Measurements from ENCODE around the gene TUBA3E.
"Not testable (repeated sequence)": the region's sequence is repeated elsewhere in the genome, so short reads cannot be mapped to it uniquely, and the experiment has no call there.

The TUBA3E gene

GRCh38 chr2:130153721-130154422 lies 44.4 kb downstream of the TUBA3E start:
- H3K4me1 ChIP-seq (ENCODE audit: control extremely low read depth in 1 of 4, control insufficient read depth in 4 of 4, insufficient read depth in 4 of 4, low read length in 3 of 4); H3K4me3 ChIP-seq (ENCODE audit: control insufficient read depth in 1 of 7, extremely low read depth in 1 of 7, insufficient read depth in 4 of 7, low read depth in 2 of 7, low read length in 6 of 7); H3K9me3 ChIP-seq (ENCODE audit: control extremely low read depth in 1 of 5, control insufficient read depth in 4 of 5, insufficient read depth in 2 of 5, low read depth in 1 of 5, low read length in 4 of 5); H3K27ac ChIP-seq (ENCODE audit: insufficient read depth in 1 of 2, low read depth in 1 of 2, low read length in 2 of 2, poor library complexity in 1 of 2, severe bottlenecking in 2 of 2); POLR2A ChIA-PET; DNase-seq; CTCF ChIA-PET; H3K27me3 ChIP-seq (replicated peaks in 2 of 5; ENCODE audit: control insufficient read depth in 4 of 5, insufficient read depth in 5 of 5, low read length in 4 of 5): not testable (repeated sequence)
- 97% methylated on average over 8 of the region's 23 CpGs for WGBS (ENCODE audit: insufficient coverage)
- H3K36me3 ChIP-seq (ENCODE audit: control insufficient read depth in 4 of 4, insufficient read depth in 4 of 4, low read length in 3 of 4), result peaks cover 0 to 39% (median 8%) of the 10 kb centered on the region in 4 experiments

- Histone ChIP-seq H3K9me3 (ENCODE audit: control extremely low read depth in 1 of 5, control insufficient read depth in 4 of 5, insufficient read depth in 2 of 5, low read depth in 1 of 5, low read length in 4 of 5) (no peaks in the 10 kb centered on the region), H3K4me1 (ENCODE audit: control extremely low read depth in 1 of 4, control insufficient read depth in 4 of 4, insufficient read depth in 4 of 4, low read length in 3 of 4) (peaks cover 0 to 2% (median 0%) of the 10 kb centered on the region in 4 experiments), H3K27ac (ENCODE audit: insufficient read depth in 1 of 2, low read depth in 1 of 2, low read length in 2 of 2, poor library complexity in 1 of 2, severe bottlenecking in 2 of 2) (no peak overlapping the region), H3K4me3 (ENCODE audit: control insufficient read depth in 1 of 7, extremely low read depth in 1 of 7, insufficient read depth in 4 of 7, low read depth in 2 of 7, low read length in 6 of 7) (no peak overlapping the region), H3K27me3 (replicated peaks in 2 of 5; ENCODE audit: control insufficient read depth in 4 of 5, insufficient read depth in 5 of 5, low read length in 4 of 5) (no peaks in the 10 kb centered on the region), H3K36me3 (ENCODE audit: control insufficient read depth in 4 of 4, insufficient read depth in 4 of 4, low read length in 3 of 4) (peaks cover 0 to 37% (median 8%) of the 10 kb centered on the region in 4 experiments)
- ChIA-PET POLR2A (no interaction called here), CTCF (no interaction called here)
- WGBS (ENCODE audit: insufficient coverage), result 97% methylated on average over 17 of the region's 25 CpGs
- DNase-seq, result no peak
These were observed 45.2 kb downstream of the TUBA3E start for GRCh38 chr2:130152816-130153595.

- H3K36me3 ChIP-seq (ENCODE audit: control insufficient read depth in 4 of 4, insufficient read depth in 4 of 4, low read length in 3 of 4), result peaks cover 0 to 37% (median 8%) of the 10 kb centered on the region in 4 experiments
- H3K4me1 ChIP-seq (ENCODE audit: control extremely low read depth in 1 of 4, control insufficient read depth in 4 of 4, insufficient read depth in 4 of 4, low read length in 3 of 4); H3K9me3 ChIP-seq (ENCODE audit: control extremely low read depth in 1 of 5, control insufficient read depth in 4 of 5, insufficient read depth in 2 of 5, low read depth in 1 of 5, low read length in 4 of 5); DNase-seq; H3K4me3 ChIP-seq (ENCODE audit: control insufficient read depth in 1 of 7, extremely low read depth in 1 of 7, insufficient read depth in 4 of 7, low read depth in 2 of 7, low read length in 6 of 7); POLR2A ChIA-PET; CTCF ChIA-PET; H3K27ac ChIP-seq (ENCODE audit: insufficient read depth in 1 of 2, low read depth in 1 of 2, low read length in 2 of 2, poor library complexity in 1 of 2, severe bottlenecking in 2 of 2); H3K27me3 ChIP-seq (replicated peaks in 2 of 5; ENCODE audit: control insufficient read depth in 4 of 5, insufficient read depth in 5 of 5, low read length in 4 of 5): not testable (repeated sequence)
- 93% methylated on average over 12 of the region's 27 CpGs for WGBS (ENCODE audit: insufficient coverage)
These were observed 46.0 kb downstream of the TUBA3E start for GRCh38 chr2:130152136-130152815.

GRCh38 chr2:130151145-130151512 lies 47.1 kb downstream of the TUBA3E start:
- H3K27me3 ChIP-seq (replicated peaks in 2 of 5; ENCODE audit: control insufficient read depth in 4 of 5, insufficient read depth in 5 of 5, low read length in 4 of 5); CTCF ChIA-PET; H3K4me3 ChIP-seq (ENCODE audit: control insufficient read depth in 1 of 7, extremely low read depth in 1 of 7, insufficient read depth in 4 of 7, low read depth in 2 of 7, low read length in 6 of 7); DNase-seq; H3K9me3 ChIP-seq (ENCODE audit: control extremely low read depth in 1 of 5, control insufficient read depth in 4 of 5, insufficient read depth in 2 of 5, low read depth in 1 of 5, low read length in 4 of 5); H3K27ac ChIP-seq (ENCODE audit: insufficient read depth in 1 of 2, low read depth in 1 of 2, low read length in 2 of 2, poor library complexity in 1 of 2, severe bottlenecking in 2 of 2); POLR2A ChIA-PET; H3K4me1 ChIP-seq (ENCODE audit: control extremely low read depth in 1 of 4, control insufficient read depth in 4 of 4, insufficient read depth in 4 of 4, low read length in 3 of 4): not testable (repeated sequence)
- 100% methylated on average over 1 of the region's 5 CpGs for WGBS (ENCODE audit: insufficient coverage)
- peaks cover 0 to 37% (median 8%) of the 10 kb centered on the region in 4 experiments for H3K36me3 ChIP-seq (ENCODE audit: control insufficient read depth in 4 of 4, insufficient read depth in 4 of 4, low read length in 3 of 4)

GRCh38 chr2:130150181-130151144 lies 47.8 kb downstream of the TUBA3E start:
- no peaks in the 10 kb centered on the region for H3K4me1 ChIP-seq (ENCODE audit: control extremely low read depth in 1 of 4, control insufficient read depth in 4 of 4, insufficient read depth in 4 of 4, low read length in 3 of 4)
- no peak for DNase-seq
- H3K27me3 ChIP-seq (replicated peaks in 2 of 5; ENCODE audit: control insufficient read depth in 4 of 5, insufficient read depth in 5 of 5, low read length in 4 of 5), result peaks cover 0 to 14% (median 0%) of the 10 kb centered on the region in 5 experiments
- CTCF ChIA-PET, result no interaction called here
- no peak overlapping the region for H3K27ac ChIP-seq (ENCODE audit: insufficient read depth in 1 of 2, low read depth in 1 of 2, low read length in 2 of 2, poor library complexity in 1 of 2, severe bottlenecking in 2 of 2)
- 96% methylated on average over 18 of the region's 23 CpGs for WGBS (ENCODE audit: insufficient coverage)
- H3K9me3 ChIP-seq (ENCODE audit: control extremely low read depth in 1 of 5, control insufficient read depth in 4 of 5, insufficient read depth in 2 of 5, low read depth in 1 of 5, low read length in 4 of 5), result no peaks in the 10 kb centered on the region
- H3K4me3 ChIP-seq (ENCODE audit: control insufficient read depth in 1 of 7, extremely low read depth in 1 of 7, insufficient read depth in 4 of 7, low read depth in 2 of 7, low read length in 6 of 7), result no peak overlapping the region
- peaks cover 0 to 35% (median 7%) of the 10 kb centered on the region in 4 experiments for H3K36me3 ChIP-seq (ENCODE audit: control insufficient read depth in 4 of 4, insufficient read depth in 4 of 4, low read length in 3 of 4)
- POLR2A ChIA-PET, result interaction anchor here (0.5 kb wide), 1 partner anchor 192 kb away, joined by 3 read pairs; the partner anchor contains the start of gene IMP4

GRCh38 chr2:130148515-130148914 lies 49.7 kb downstream of the TUBA3E start:
- CTCF ChIA-PET; H3K9me3 ChIP-seq (ENCODE audit: control extremely low read depth in 1 of 5, control insufficient read depth in 4 of 5, insufficient read depth in 2 of 5, low read depth in 1 of 5, low read length in 4 of 5); H3K4me1 ChIP-seq (ENCODE audit: control extremely low read depth in 1 of 4, control insufficient read depth in 4 of 4, insufficient read depth in 4 of 4, low read length in 3 of 4); H3K4me3 ChIP-seq (ENCODE audit: control insufficient read depth in 1 of 7, extremely low read depth in 1 of 7, insufficient read depth in 4 of 7, low read depth in 2 of 7, low read length in 6 of 7); POLR2A ChIA-PET; H3K27ac ChIP-seq (ENCODE audit: insufficient read depth in 1 of 2, low read depth in 1 of 2, low read length in 2 of 2, poor library complexity in 1 of 2, severe bottlenecking in 2 of 2); DNase-seq: not testable (repeated sequence)
- no CpG with 5 or more reads among the region's 6 CpGs for WGBS (ENCODE audit: insufficient coverage)
- peaks cover 0 to 21% (median 5%) of the 10 kb centered on the region in 4 experiments for H3K36me3 ChIP-seq (ENCODE audit: control insufficient read depth in 4 of 4, insufficient read depth in 4 of 4, low read length in 3 of 4)
- peaks cover 0 to 22% (median 0%) of the 10 kb centered on the region in 5 experiments for H3K27me3 ChIP-seq (replicated peaks in 2 of 5; ENCODE audit: control insufficient read depth in 4 of 5, insufficient read depth in 5 of 5, low read length in 4 of 5)

Data from common myeloid progenitor, CD34-positive (primary cell).